Motor neuron (in vitro differentiated cells): ENCODE results near the gene CRIP2. TPM values are rescaled to one million over a fixed set of nuclear protein-coding genes. Genes with fewer than 3 reads are reported as not detected.

Experiments used
- ATAC-seq, 8 experiments: fragments of 200-7000 bp; cut with Tn5 transposase; replicated peaks in 6 of 8; 2 replicates each; pipeline ENCODE4 v1.8.0; 2021; ENCODE audit warnings: mild to moderate bottlenecking in 8 of 8, moderate library complexity in 8 of 8
- H3K27ac ChIP-seq, 2 donors: fragments of 250-450 bp; sonication (Bioruptor Pico); 2 replicates each; pipeline ENCODE4 v1.9.0; 2021; ENCODE audit warnings: antibody characterized with exemption in 2 of 2, mild to moderate bottlenecking in 2 of 2, moderate library complexity in 1 of 2
- H3K4me1 ChIP-seq, 2 donors: fragments of 250-450 bp; sonication (Bioruptor Pico); replicated peaks in 1 of 2; 2 replicates each; pipeline ENCODE4 v1.6.1; 2021; ENCODE audit warnings: antibody characterized with exemption in 2 of 2, mild to moderate bottlenecking in 2 of 2, moderate library complexity in 1 of 2
- H3K4me3 ChIP-seq, 5 donors: fragments of 250-450 bp; sonication (Bioruptor Pico); 2 replicates each; pipeline ENCODE4 v1.9.0; 2021; ENCODE audit warnings: antibody characterized with exemption in 5 of 5, mild to moderate bottlenecking in 5 of 5, moderate library complexity in 4 of 5
- WGBS, 10 experiments: fragments of 450-650 bp; shearing (Covaris generic); methylation state at CpG; one replicate each; pipeline ENCODE4 v1.0.0; 2022; 5-methylcytosine and 5-hydroxymethylcytosine counted together
- in situ Hi-C, 9 experiments: fragments of 400-800 bp; cut with MboI; loops; one replicate each; pipeline ENCODE4 v1.15.0; 2021; ENCODE audit warnings: low sequenced_read_pairs in 9 of 9, low pct_unique_long_range_greater_than_20kb in 2 of 9; ENCODE audit not compliant: unreplicated experiment in 9 of 9
- total RNA-seq, 8 experiments: library from RNA; unstranded; fragments of 300-600 nt; gene quantifications; 2 replicates each; pipeline versions ENCODE4 v1.2.3 to v1.2.4, GENCODE V29; 2022

Gene CRIP2
- total RNA-seq, 8 experiments from 2014 or later, result 9.5 to 194 (median 55.0) TPM

DNA sequence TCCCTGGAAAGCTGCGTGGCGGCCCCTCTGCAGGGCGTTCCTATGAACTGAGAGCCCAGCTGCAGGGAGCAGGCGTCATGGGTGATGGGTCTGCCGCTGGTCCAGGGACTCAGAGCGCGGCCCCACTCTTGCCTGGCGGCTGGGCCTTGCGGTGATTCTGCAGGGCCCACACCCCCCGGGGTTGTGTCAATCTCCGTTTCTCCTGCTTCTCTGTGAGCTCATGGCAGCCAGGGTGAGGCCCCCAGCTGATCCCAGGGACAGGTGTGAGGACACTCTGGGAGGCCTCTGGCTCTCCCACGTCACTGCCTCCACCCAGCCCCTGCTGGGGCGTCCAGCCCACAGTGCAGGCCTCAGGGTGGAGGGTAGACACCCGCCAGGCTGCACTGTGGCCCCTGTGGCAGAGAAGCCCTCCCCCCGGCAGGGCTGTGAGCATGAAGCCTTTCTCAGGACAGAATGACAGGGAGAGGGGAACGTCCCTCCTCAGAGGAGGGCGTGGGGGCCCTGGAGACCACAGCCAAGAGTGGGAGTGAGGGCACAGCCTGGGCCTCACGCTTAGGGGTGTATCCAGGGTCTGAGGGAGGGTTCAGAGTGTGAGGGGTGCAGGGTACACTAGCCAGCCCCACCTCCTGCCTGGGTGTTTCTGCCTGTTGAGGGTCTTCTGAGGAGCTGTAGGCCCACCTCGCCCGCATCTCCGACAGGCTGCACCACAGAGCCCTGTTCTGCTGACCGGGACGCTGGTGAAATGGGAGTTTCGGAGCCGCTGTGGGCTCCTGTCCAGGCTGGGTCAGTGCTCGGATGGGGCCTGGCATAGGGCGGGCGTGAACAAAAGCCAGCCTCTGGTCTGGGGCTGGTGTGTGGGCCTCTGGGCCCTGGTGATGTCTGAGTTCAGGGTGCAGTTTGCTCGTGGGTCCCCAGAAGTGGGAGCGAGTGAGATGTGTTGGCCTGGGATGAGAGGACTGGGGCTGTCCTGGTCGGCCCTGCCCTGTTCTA, 26.7 kb upstream of the CRIP2 start:
- WGBS, 10 experiments, result 77 to 100% (median 95%) methylated on average over 1 to 12 of the region's 31 CpGs; no CpG with 5 or more reads in 4 of the 10 experiments
- Histone ChIP-seq H3K4me3 (no peak overlapping the region), H3K4me1 (peaks cover 0 to 2% of the 10 kb centered on the region in 2 donors), H3K27ac (no peak overlapping the region)
- in situ Hi-C loops, result no loop called here
- ATAC-seq, result peak in 4 of 8 experiments; percentile 4 to 15 (median 7)

DNA sequence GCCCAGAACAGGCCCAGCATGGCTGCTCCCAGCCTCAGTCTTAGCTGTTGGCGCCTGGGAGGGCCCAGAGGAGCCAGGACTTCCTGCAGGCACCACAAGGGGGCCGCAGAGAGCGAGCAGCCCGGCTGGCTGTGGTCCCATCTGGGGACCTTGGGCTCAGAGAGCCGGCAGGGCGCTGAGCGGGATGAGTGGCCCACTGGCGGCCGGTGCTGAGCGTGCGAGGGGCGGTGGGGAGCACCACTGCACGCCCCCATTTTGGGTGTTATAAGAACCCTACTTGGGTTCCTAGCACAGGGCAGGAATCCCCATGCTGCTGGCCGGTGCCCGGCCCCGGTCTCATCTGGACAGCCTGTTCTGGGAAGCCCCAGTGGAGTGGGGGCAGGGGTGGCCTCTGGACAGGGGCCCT, 25.9 kb upstream of the CRIP2 start:
- no peak overlapping the region for H3K27ac ChIP-seq
- H3K4me1 ChIP-seq, result peaks cover 0 to 2% of the 10 kb centered on the region in 2 donors
- WGBS, 10 experiments, result 0 to 80% methylated on average over 1 to 3 of the region's 16 CpGs; no CpG with 5 or more reads in 8 of the 10 experiments
- in situ Hi-C loops, result no loop called here
- ATAC-seq, result peak; percentile 88 to 95 (median 94)
- no peak overlapping the region for H3K4me3 ChIP-seq

DNA sequence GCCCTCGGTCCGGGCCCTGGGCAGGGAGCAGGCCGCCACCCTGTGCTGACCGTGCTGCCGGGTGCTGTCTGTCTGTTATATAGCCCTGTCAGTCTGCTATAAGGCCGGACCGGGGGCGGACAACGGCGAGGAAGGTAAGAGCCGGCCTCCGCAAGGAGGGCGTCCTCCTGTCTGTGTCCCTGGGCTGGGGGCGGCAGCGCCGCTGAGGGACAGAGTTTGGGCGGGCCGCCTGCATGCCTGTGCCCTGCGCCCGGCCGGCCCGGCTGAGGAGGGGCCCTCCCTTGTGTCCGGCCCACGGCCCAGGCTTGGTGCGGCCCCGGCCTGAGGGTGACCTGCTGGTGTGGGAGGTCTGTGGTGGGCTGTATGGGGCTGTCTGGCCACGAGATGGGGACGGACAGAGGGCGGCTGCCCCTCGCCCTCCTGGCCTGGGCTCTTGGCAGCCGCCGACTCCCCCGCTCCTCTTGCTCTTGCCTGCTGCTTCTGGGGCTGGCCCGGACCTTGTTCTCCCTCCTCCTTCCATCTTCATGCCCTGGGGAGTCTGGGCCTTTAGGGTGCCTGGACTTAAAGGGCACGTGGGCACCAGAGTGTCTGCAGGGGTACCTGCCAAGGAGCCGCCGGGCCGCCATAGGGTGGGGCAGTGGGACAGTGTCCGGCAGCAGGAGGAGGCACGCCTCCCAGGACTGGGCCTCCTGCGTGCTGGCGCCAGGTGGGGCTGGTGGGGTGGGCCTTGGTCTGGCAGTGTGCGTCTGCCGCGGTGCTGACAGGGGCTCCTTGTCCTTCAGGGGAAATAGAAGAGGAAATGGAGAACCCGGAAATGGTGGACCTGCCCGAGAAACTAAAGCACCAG, 25.1 kb upstream of the CRIP2 start:
- 90 to 100% (median 100%) methylated on average over 3 to 5 of the region's 47 CpGs; no CpG with 5 or more reads in 7 of the 10 experiments for WGBS, 10 experiments
- Histone ChIP-seq H3K27ac (no peak overlapping the region), H3K4me3 (no peak overlapping the region), H3K4me1 (peaks cover 0 to 2% of the 10 kb centered on the region in 2 donors)
- peak in 1 of 8 experiments; percentile 1 for ATAC-seq
- in situ Hi-C loops, result no loop called here

DNA sequence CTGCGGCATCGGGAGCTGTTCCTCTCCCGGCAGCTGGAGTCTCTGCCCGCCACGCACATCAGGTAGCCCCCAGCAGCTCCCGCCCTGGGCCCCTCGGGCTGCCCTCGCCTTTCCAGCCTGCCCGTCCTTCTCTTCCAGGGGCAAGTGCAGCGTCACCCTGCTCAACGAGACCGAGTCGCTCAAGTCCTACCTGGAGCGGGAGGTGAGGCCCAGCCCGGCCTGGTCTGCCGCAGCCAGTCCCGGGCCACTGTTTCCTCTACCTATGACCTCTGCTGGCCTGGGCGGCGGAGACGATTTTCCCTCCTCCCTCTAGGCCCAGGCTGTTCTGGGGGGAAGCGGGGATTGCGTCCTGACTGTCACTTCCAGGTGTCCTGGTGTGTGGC, 24.5 kb upstream of the CRIP2 start:
- H3K27ac ChIP-seq, result no peak overlapping the region
- 91 to 100% methylated on average over 3 to 4 of the region's 22 CpGs; no CpG with 5 or more reads in 8 of the 10 experiments for whole genome bisulfite sequencing, 10 experiments
- no peak for ATAC-seq
- H3K4me3 ChIP-seq, result no peak overlapping the region
- in situ Hi-C loops, result no loop called here
- H3K4me1 ChIP-seq, result peaks cover 0 to 2% of the 10 kb centered on the region in 2 donors

DNA sequence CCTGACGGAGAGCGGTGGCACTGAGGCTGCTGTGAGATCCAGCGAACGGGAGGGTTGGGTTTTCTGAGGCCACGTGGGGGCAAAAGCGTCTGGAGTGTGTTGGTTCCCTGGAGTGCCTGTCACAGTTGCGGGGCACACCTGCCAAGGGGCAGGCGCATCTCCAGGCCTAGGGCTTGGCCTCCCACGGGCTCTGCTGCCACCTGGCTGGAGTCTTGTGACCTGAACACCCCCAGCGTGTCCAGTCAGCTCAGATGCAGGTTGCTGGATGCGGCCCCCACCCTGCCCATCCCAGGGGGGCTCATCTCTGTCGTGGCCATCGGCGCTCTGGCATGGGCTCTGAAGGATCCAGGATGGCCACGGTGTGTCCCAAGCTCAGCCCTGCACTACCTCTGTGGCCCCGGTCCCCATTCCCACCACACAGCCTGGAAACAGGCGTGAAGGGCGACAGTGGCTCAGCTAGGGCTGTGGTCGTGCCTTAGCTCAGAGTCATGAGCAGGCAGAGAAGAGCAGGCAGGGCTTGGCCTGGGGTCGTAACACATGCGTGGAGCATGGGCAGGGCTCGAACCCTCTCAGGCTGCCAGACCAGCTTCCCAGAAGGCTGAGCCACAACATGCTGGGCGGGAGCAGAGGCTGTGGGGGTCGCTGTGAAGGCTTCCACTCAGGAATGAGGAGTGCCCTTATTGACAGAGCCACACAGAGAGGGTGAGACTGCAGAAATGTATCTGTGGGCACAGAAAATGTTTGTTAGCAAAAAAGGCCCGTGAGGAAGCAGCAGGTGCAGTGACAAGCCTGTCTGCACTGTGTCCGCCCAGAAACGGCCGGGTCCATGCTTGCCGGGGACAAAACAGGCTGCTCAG, 23.5 kb upstream of the CRIP2 start:
- H3K4me3 ChIP-seq, result no peak overlapping the region
- in situ Hi-C loops, result no loop called here
- peak in 2 of 8 experiments; percentile 13 to 48 for ATAC-seq
- no peak overlapping the region for H3K27ac ChIP-seq
- WGBS, 10 experiments, result 80 to 97% (median 95%) methylated on average over 1 to 9 of the region's 29 CpGs; no CpG with 5 or more reads in 6 of the 10 experiments
- H3K4me1 ChIP-seq, result peaks cover 0 to 2% of the 10 kb centered on the region in 2 donors

DNA sequence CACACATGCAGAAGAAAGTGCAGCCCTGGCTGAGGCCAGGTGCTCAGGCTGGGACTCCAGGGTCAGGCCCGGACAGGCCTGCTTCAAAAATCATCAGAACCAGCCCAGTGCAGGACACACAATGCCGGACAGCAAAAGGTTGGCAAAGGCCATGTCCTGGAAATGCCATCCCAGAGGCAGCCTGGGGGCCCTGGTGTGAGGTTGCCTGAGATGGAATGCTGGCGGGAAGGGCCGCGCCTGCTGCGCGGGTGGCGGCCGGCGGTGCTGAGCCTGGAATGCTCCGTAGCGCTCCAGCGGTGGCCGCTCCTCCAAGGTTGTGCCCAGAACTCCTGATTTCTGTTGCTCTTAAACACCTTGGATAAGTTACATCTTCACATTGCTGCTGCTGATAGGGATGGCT, 21.7 kb upstream of the CRIP2 start:
- Histone ChIP-seq H3K27ac (no peak overlapping the region), H3K4me1 (peaks cover 0 to 2% of the 10 kb centered on the region in 2 donors), H3K4me3 (no peak overlapping the region)
- in situ Hi-C loops, result no loop called here
- WGBS, 10 experiments, result 45 to 100% (median 94%) methylated on average over 1 to 7 of the region's 14 CpGs; no CpG with 5 or more reads in 4 of the 10 experiments
- ATAC-seq, result no peak

DNA sequence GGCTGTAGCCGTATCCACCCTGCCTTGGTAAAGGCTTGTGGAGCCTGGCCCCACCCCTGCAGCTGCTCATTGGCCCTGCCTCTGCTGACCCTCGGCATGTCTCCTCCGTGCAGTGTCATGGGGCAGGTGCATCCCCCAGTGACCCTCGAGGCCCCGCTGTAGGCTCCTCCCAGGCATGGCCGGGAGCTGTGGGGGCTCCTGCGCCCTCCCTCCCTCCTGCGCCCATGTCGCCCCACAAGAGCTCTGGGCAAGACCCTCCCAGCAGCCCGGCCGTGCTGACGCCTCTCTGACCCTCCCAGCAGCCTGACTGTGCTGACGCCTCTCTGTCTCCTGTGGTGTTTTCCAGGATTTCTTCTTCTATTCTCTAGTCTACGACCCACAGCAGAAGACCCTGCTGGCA, 20.8 kb upstream of the CRIP2 start:
- Histone ChIP-seq H3K27ac (no peak overlapping the region), H3K4me3 (no peak overlapping the region), H3K4me1 (peaks cover 0 to under 1% of the 10 kb centered on the region in 2 donors)
- WGBS, 10 experiments, result 80 to 100% (median 92%) methylated on average over 1 to 2 of the region's 14 CpGs; no CpG with 5 or more reads in 7 of the 10 experiments
- in situ Hi-C loops, result no loop called here
- ATAC-seq, result no peak

DNA sequence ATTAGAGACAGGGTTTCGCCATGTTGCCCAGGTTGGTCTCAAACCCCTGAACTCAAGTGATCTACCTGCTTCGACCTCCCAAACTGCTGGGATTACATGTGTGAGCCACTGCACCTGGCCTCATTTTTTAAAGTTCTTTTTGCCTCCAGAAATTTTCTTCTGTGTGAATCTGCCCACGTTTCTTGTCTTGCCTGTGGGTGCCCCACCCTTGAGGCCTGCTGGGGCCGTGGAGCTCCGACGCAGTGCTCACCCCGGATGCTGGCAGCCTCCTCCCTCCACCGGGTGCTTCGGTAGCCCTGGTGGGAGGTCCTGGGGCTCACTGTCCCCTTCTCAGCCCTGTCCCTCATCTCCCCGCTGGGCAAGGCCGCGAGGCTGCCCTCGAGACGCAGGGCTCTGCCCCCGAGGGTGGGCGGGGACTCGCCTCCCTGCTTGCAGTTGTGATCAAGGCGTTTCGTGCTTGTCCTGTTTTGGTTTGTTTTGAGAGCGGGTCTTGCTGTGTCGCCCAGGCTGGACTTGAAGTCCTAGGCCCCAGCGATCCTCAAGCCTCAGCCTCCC, 19.5 kb upstream of the CRIP2 start:
- 67 to 100% (median 96%) methylated on average over 1 to 4 of the region's 22 CpGs; no CpG with 5 or more reads in 3 of the 10 experiments for WGBS, 10 experiments

DNA sequence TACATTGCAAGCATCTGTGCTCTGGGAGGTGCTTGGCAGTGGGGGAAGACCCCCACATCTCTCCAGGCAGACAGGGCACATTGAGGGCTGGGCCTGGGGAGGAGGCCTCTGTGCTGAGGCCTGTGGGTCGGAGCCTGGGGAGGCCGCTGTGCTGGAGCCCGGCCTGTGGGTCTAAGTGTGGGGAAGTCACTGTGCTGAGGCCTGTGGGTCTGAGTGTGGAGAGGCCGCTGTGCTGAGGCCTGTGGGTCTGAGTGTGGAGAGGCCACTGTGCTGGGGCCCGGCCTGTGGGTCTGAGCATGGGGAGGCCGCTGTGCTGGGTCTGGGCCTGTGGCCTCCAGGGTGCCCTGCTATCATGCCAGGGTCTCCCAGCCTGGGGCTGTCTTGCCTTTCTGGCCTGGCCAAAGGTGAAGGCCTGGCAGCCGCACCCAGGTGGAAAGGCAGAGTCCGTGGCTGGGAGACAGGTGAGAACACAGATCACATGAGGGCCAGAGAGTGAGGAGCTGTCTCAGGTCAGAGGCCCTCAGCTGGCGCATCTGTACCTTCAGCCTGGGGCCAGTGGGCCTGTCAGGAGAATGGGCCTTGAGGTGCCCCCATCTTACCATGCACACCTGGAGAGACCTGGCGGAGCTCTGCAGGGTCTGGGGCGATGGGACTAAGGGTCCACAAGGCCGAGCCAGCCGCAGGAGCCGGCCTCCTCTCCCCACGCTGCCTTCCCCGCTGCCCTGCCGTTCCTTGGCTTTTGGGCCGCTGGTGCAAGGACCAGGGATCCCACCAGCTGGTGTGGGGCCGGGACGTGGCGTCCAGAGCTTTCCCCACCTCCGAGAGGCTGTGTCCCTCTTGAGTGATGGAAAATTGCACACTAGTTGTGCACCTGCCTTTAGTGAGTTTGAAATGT, 18.6 kb upstream of the CRIP2 start:
- H3K4me3 ChIP-seq, result no peak overlapping the region
- no peaks in the 10 kb centered on the region for H3K4me1 ChIP-seq
- in situ Hi-C loops, result no loop called here
- no peak overlapping the region for H3K27ac ChIP-seq
- whole genome bisulfite sequencing, 10 experiments, result 74 to 100% (median 93%) methylated on average over 2 to 4 of the region's 22 CpGs; no CpG with 5 or more reads in 5 of the 10 experiments
- no peak for ATAC-seq

More for the DNA sequence above, 19.5 kb upstream of the CRIP2 start:
- no peak for ATAC-seq
- Histone ChIP-seq H3K4me3 (no peak overlapping the region), H3K27ac (no peak overlapping the region), H3K4me1 (no peaks in the 10 kb centered on the region)
- in situ Hi-C loops, result no loop called here

DNA sequence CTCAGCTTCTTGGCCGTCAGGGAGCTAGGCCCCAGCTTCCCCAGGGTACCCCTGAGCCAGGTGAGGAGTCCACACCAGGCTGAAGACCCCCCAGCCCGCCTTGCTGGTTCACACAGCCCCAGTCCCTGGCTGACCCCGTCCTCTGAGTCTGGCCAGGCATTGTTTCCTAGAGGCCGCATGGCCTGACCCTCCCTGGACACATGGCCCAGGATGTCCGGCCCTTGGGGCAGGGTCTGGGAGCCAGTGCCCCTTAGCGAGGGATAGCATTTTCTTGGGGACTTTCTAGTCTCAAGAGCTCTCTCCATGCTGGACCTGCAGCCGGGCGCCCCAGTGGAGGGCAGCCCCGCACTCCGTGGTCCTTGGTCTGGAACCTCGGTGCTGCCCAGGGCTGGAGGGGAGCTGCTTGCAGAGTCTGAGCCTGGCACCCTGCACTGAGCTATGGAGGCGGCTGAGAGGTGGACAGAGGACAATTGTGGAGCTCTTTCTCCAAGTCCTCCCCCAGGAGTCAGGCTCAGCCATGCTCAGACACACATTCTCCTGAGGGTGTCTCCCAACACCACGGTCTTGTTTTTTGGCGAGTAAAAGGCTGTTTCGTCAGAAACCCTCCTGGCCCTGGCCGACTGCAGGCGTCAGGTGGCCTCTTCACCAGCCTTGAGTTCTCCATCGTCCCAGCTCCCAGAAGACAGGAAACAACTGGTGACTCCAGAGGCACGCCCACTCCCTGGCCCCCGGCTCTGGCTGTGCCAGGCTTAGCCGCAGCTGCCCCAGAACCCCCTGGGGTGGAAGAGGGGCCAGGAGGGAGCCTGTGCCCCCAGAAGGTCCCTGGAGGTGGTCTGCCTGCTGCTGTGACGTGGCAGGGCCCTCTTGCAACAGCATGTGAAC, 17.6 kb upstream of the CRIP2 start:
- in situ Hi-C loops, result no loop called here
- H3K27ac ChIP-seq, result no peak overlapping the region
- ATAC-seq, result no peak
- H3K4me3 ChIP-seq, result no peak overlapping the region
- WGBS, 10 experiments, result 80 to 100% (median 91%) methylated on average over 1 to 12 of the region's 22 CpGs; no CpG with 5 or more reads in 5 of the 10 experiments
- H3K4me1 ChIP-seq, result no peaks in the 10 kb centered on the region
